IPS-NIHi7 (cell line): ENCODE results near the gene IFNA7.
"Not testable (repeated sequence)": the region's sequence is repeated elsewhere in the genome, so short reads cannot be mapped to it uniquely, and the experiment has no call there.

Experiments
- DNase-seq: peaks from one replicate; pipeline ENCODE4 v3.0.0; 2012; ENCODE audit warnings: mixed read lengths; ENCODE audit errors: extremely low spot score

IFNA7 gene

GRCh38 chr9:21202105-21202504 is at the start of gene IFNA7:
IFNA7 (minus strand) TSS chr9:21202205; CDS start chr9:21202165, 40 bp downstream.
- DNase-seq, result not testable (repeated sequence)

GRCh38 chr9:21251638-21252037 is 49.6 kb upstream of the IFNA7 start:
- no peak for DNase-seq

DNA sequence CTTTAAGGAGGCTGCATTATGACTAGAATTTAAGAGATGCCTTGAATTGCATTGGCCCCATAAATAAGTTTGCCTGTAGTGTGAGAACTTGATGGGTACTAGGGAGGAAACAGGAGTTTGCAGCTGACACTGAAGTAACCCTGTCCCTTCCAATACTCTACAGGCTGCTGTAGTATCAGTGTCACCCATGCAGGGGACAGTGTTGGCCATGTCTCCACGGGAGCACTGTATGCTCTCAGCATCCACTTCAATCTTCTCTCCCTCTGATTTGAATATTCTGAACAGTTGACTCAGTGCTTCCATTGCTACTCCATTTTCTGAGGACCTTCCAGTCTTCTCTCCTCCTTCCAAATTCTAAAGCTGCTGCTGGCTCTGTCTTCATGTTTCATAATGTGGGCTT is 49.2 kb upstream of the IFNA7 start:
- no peak for DNase-seq

GRCh38 chr9:21244836-21245235 is 42.8 kb upstream of the IFNA7 start:
- no peak for DNase-seq

- no peak for DNase-seq
Measured at GRCh38 chr9:21239911-21240310, 37.9 kb upstream of the IFNA7 start, which contains the start of gene IFNA14. IFNA14 (minus strand) TSS chr9:21240005; CDS start chr9:21239935, 70 bp downstream.

DNA sequence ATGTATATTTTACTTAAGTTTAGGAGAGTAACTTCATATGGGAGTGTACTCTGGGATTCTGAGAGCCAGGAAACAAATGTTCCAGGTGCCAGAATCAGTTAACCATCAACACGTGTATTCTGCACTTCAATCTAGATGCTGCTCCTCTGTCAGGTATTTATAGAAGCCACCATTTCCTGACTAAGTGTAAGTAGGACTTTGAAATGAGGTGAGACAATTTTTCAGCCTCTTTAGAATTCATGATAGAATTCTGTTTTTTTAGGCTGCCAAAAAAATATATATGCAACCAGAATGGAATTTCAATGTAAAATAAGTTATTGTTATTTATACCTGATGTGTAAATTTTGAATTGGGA is 34.3 kb upstream of the IFNA7 start:
- DNase-seq, result not testable (repeated sequence)

DNA sequence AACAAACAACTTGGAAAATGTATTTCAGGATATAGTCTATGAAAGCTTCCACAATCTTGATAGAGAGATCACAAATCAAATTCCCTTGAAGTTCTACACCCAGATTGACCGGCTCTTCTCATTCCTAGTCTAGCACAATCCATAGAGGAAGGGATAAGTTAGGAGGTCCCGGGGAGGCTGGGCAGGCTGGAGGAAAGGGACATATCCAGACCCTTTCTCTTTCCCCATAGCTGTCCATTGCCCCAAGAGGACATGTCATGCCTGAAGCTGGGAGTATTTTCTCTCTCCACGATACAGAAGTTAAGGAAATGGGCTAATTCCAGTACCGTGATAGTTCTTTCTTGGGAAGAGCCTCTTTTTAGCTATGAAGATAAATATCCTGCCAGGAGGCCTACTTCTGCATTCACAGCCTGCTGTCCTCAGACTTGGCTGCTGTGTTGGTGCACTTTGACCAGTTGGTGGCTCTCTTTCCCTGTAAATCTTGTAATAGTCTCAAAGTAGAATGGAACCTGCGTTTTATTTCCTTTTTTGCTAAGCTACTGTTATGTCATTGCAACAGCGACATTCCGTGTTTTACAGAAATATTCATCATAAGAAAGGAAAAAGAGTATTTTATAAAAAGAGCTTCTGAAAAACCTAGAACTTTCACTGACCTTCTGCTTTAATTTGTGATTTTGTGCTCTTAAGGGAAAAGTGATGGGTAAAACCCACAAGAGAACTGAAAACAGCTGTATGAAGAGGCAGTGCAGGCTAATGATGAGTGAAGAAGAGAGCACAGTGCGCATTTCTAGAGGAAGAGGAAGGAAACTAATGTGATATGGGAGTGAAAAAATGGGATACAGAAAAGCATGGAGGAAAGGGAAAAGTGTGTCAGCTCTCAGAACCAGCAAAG is 33.7 kb upstream of the IFNA7 start:
- DNase-seq, result peak; percentile 56

- no peak for DNase-seq
Measured at GRCh38 chr9:21234153-21234687, 32.2 kb upstream of the IFNA7 start.

DNA sequence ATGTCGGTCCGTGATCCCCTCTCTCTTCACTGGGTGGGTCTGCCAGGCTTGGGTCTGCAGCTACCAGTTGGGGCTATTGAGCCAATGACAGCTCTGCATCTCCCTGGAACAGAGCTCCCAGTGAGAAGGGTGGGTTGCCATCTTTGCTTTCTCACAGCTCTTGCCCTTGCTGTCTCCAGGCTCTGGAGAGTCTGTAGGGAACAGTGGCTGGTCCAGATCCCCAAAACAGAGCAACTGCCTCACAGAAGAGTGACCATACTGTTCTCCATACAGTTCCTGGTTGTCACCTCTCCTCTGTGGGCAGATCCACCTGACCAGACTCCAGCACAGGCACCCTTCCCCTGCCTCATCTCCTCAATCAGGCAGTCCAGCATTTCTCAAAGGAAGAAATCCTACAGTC is 31.3 kb upstream of the IFNA7 start:
- DNase-seq, result no peak

DNA sequence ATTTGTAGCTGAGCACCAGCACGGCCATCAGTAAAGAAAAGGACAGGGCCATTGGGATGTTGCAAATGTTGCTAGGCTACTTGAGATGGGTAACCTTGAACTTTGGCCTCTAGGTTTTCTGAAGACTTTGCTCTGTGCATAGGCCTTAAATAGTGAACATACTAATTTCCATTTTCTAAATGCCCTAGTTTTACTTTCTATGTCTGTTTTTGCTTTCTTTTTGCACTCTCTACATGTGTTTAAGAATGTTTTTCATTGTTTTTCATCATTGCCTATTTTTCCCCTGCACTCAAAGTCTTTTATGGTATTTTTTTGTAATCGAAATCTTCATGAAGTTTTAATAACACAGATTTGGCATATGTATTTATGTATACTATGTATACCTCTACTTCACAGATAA is 26.1 kb upstream of the IFNA7 start, which contains the start of gene IFNA17:
Gene IFNA17, minus strand, starts transcription at position 101 of the 400 bp plus-strand sequence. Its CDS starts 49 bp downstream, at position 52.
- DNase-seq, result no peak

GRCh38 chr9:21217211-21217610 is 15.2 kb upstream of the IFNA7 start, which contains the start of gene IFNA16:
IFNA16 (minus strand) TSS chr9:21217311; CDS start chr9:21217305, 6 bp downstream.
- DNase-seq, result not testable (repeated sequence)

- DNase-seq, result peak; percentile 14
Measured at GRCh38 chr9:21213411-21214326, 11.7 kb upstream of the IFNA7 start.

DNA sequence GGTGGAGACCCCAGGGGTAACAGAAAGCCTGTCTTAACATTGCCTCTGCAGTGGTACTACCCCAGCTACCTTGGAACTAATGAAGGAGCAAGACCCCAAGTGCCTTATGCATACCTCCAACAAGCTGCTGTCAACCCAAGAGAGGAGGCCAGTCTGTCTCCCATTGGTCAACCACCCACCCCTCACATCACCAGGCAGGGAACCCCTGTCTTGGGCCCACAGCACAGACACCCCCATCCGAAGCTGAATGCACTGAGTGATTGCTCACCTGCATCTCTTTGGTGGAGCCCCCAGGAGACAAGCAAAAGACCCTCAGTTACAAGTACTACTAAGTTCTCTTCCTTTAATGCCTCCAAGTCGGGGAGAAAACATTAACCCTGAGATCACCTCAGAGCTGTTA is 10.2 kb upstream of the IFNA7 start:
- DNase-seq, result not testable (repeated sequence)

GRCh38 chr9:21210782-21211181 is 8.8 kb upstream of the IFNA7 start:
- DNase-seq, result not testable (repeated sequence)

GRCh38 chr9:21210311-21210710 is 8.3 kb upstream of the IFNA7 start:
- no peak for DNase-seq

- DNase-seq, result not testable (repeated sequence)
Measured at GRCh38 chr9:21207043-21207442, 5.0 kb upstream of the IFNA7 start, which contains the start of gene IFNA10. IFNA10 (minus strand) TSS chr9:21207143; CDS start chr9:21207097, 46 bp downstream.

- DNase-seq, result no peak
Measured at GRCh38 chr9:21205204-21205603, 3.2 kb upstream of the IFNA7 start.

GRCh38 chr9:21194867-21195776 is 6.9 kb downstream of the IFNA7 start:
- DNase-seq, result not testable (repeated sequence)

DNA sequence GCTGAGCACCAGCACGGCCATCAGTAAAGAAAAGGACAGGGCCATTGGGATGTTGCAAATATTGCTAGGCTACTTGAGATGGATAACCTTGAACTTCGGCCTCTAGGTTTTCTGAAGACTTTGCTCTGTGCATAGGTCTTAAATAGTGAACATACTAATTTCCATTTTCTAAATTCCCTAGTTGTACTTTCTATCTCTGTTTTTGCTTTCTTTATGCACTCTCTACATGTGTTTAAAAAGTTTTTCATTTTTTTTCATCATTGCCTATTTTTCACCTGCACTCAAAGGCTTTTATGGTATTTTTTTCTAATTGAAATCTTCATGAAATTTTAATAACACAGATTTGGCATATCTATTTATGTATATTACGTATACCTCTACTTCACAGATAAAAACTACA is 14.5 kb downstream of the IFNA7 start, which contains the start of gene IFNA4:
Gene IFNA4, minus strand, starts transcription at position 101 of the 400 bp plus-strand sequence. Its CDS starts 56 bp downstream, at position 45.
- DNase-seq, result not testable (repeated sequence)
